ENCODE measurements around the gene WDR31. TPM values are rescaled to one million over a fixed set of nuclear protein-coding genes. Genes with fewer than 3 reads are reported as not detected.

The WDR31 gene
- total RNA-seq, 1 experiment from 2014 or later, result 1.7 TPM

- ChIA-PET POLR2A (ENCODE audit: unreplicated experiment) (no interaction called here), CTCF (no interaction called here)
- ATAC-seq (no peak), DNase-seq (no peak)
- Histone ChIP-seq H2AFZ (ENCODE audit: low read length) (no peak overlapping the region), H3K4me1 (ENCODE audit: insufficient read depth, low read length) (peaks cover 24% of the 10 kb centered on the region), H3K4me3 (ENCODE audit: low read length) (no peak overlapping the region), H3K4me2 (ENCODE audit: low read length) (no peak overlapping the region), H3K27ac (ENCODE audit: low read length) (no peak overlapping the region), H3K79me2 (ENCODE audit: low read length) (no peaks in the 10 kb centered on the region), H4K20me1 (ENCODE audit: low read length) (no peaks in the 10 kb centered on the region), H3K36me3 (ENCODE audit: low read depth, low read length) (no peaks in the 10 kb centered on the region), H3K9ac (ENCODE audit: low read length) (no peak overlapping the region), H3K9me2 (replicated peaks; ENCODE audit: low read length) (no peaks in the 10 kb centered on the region), H3K9me3 (ENCODE audit: low read length) (no peaks in the 10 kb centered on the region), H3F3A (ENCODE audit: low read length, unreplicated experiment) (no peaks in the 10 kb centered on the region), H3K27me3 (ENCODE audit: low read length) (no peaks in the 10 kb centered on the region)
- TF ChIP-seq EZH2phosphoT487 (IDR thresholded peaks at IDR 0.05; ENCODE audit: borderline replicate concordance, low read length) (no peak), EZH2 (IDR thresholded peaks at IDR 0.05; ENCODE audit: low read length, unreplicated experiment) (no peak)
- BruUV-seq (replicated peaks), result no TSS peak
- intact Hi-C loops (cut with micrococcal nuclease), result no loop called here
Measured at GRCh38 chr9:113337714-113338113, 2.4 kb downstream of the WDR31 start.

DNA sequence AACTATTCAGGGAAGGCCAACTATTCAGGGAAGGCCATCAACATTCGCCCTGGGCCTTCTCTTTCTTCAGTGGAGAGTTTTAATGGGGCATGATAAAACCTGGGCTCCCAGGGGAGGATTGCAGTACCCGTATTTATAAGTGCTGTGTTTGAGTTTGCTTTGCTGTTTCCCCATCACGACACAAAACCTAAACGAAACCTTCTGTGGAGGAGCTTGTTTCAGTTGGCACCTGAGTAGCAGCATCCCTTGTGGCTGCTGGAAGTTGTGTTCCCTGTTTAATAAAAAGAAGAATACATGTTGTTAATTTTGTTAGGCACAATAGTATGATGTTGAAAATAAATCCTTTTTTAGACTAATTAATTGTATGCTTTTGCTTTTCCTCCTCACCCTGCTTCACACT, 8.3 kb downstream of the WDR31 start:
- intact Hi-C loops (cut with micrococcal nuclease), result no loop called here
- Histone ChIP-seq H3K27ac (ENCODE audit: low read length) (no peak overlapping the region), H3K36me3 (ENCODE audit: low read depth, low read length) (no peaks in the 10 kb centered on the region), H3F3A (ENCODE audit: low read length, unreplicated experiment) (no peaks in the 10 kb centered on the region), H3K9ac (ENCODE audit: low read length) (no peak overlapping the region), H3K27me3 (ENCODE audit: low read length) (no peaks in the 10 kb centered on the region), H3K9me3 (ENCODE audit: low read length) (no peaks in the 10 kb centered on the region), H3K79me2 (ENCODE audit: low read length) (no peaks in the 10 kb centered on the region), H2AFZ (ENCODE audit: low read length) (no peak overlapping the region), H4K20me1 (ENCODE audit: low read length) (no peaks in the 10 kb centered on the region), H3K4me3 (ENCODE audit: low read length) (no peak overlapping the region), H3K9me2 (replicated peaks; ENCODE audit: low read length) (no peaks in the 10 kb centered on the region), H3K4me2 (ENCODE audit: low read length) (no peak overlapping the region), H3K4me1 (ENCODE audit: insufficient read depth, low read length) (no peaks in the 10 kb centered on the region)
- no peak for TF ChIP-seq CTCF (conservative IDR thresholded peaks at IDR 0.05; ENCODE audit: low read depth, low read length)
- TF ChIP-seq EZH2phosphoT487 (IDR thresholded peaks at IDR 0.05; ENCODE audit: borderline replicate concordance, low read length), result no peak
- no peak for TF ChIP-seq EZH2 (IDR thresholded peaks at IDR 0.05; ENCODE audit: low read length, unreplicated experiment)
- ATAC-seq (no peak), DNase-seq (no peak)
- no TSS peak for BruUV-seq (replicated peaks)
- ChIA-PET POLR2A (ENCODE audit: unreplicated experiment) (no interaction called here), CTCF (no interaction called here)

DNA sequence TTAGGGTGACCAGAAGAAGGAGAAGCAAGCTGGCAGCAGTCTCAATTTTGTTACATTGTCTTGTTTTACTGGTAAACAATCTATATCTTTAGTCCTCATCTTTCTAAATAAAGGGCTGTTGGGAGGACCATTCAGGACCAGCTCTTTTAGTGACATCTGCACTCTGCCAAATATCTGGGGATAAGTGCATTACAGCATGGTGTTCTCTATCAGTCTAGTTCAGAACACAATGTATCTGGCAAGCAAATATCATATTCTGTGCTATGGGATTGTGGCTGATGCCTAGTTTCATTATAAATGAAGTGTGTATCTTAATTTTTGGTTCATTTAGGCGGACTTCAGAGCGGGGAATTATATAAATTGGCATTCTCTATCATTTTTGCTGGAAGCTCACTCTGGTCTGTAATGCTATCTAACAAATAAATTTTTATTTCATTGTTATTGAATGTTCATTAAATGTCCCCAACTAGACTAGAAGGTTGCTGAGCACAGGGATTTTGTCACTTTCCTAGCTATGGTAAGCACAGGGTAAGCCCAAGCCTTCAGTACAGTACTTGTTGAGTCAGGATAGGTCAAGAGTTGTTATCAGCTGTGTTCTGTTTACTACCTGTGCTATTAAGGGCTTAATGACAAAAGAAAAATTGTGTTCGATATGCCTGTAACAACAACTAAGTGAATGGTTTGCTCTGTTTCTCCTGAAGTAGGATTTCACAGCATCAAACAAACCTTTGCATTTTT, 11.9 kb downstream of the WDR31 start:
- TF ChIP-seq CTCF (conservative IDR thresholded peaks at IDR 0.05; ENCODE audit: low read depth, low read length), result no peak
- TF ChIP-seq EZH2phosphoT487 (IDR thresholded peaks at IDR 0.05; ENCODE audit: borderline replicate concordance, low read length), result no peak
- TF ChIP-seq EZH2 (IDR thresholded peaks at IDR 0.05; ENCODE audit: low read length, unreplicated experiment), result no peak
- Histone ChIP-seq H3K27ac (ENCODE audit: low read length) (no peak overlapping the region), H3K9ac (ENCODE audit: low read length) (no peak overlapping the region), H3K4me3 (ENCODE audit: low read length) (no peak overlapping the region), H2AFZ (ENCODE audit: low read length) (no peak overlapping the region), H3K36me3 (ENCODE audit: low read depth, low read length) (no peaks in the 10 kb centered on the region), H3K4me1 (ENCODE audit: insufficient read depth, low read length) (no peaks in the 10 kb centered on the region), H3K79me2 (ENCODE audit: low read length) (no peaks in the 10 kb centered on the region), H3K27me3 (ENCODE audit: low read length) (no peaks in the 10 kb centered on the region), H4K20me1 (ENCODE audit: low read length) (no peaks in the 10 kb centered on the region), H3K9me2 (replicated peaks; ENCODE audit: low read length) (no peaks in the 10 kb centered on the region), H3K9me3 (ENCODE audit: low read length) (no peaks in the 10 kb centered on the region), H3F3A (ENCODE audit: low read length, unreplicated experiment) (no peaks in the 10 kb centered on the region), H3K4me2 (ENCODE audit: low read length) (no peak overlapping the region)
- CTCF ChIA-PET, result no interaction called here
- DNase-seq (no peak), ATAC-seq (no peak)
- POLR2A ChIA-PET (ENCODE audit: unreplicated experiment), result no interaction called here
- no TSS peak for BruUV-seq (replicated peaks)
- intact Hi-C loops (cut with micrococcal nuclease), result no loop called here
